Measurements from ENCODE around the gene FIGLA. TPM values are rescaled to one million over a fixed set of nuclear protein-coding genes. Genes with fewer than 3 reads are reported as not detected.

Gene FIGLA
- total RNA-seq, 1 donor from 2014 or later = not detected

- Mint-ChIP-seq H3K27ac (ENCODE audit: unreplicated experiment) (no peak overlapping the region), H3K9me3 (ENCODE audit: unreplicated experiment) (no peaks in the 10 kb centered on the region), H3K36me3 (ENCODE audit: low read depth, unreplicated experiment) (no peaks in the 10 kb centered on the region), H3K4me3 (ENCODE audit: unreplicated experiment) (no peak overlapping the region), H3K27me3 (ENCODE audit: low read depth, unreplicated experiment) (peaks cover 52% of the 10 kb centered on the region), H3K4me1 (ENCODE audit: low read depth, unreplicated experiment) (peaks cover 6% of the 10 kb centered on the region)
- H3K9ac ChIP-seq (ENCODE audit: low read length) = no peak overlapping the region
- H3K79me2 ChIP-seq (ENCODE audit: insufficient read depth, low read length) = no peaks in the 10 kb centered on the region
- no peaks in the 10 kb centered on the region for H3K36me3 ChIP-seq (ENCODE audit: insufficient read depth, low read length)
- no peaks in the 10 kb centered on the region for H3K9me3 ChIP-seq (ENCODE audit: insufficient read depth, low read depth, low read length)
- DNase-seq (ENCODE audit: low read depth) (peak; percentile 16), FAIRE-seq (no peak)
- no peak overlapping the region for H3K27ac ChIP-seq (ENCODE audit: low read depth, low read length)
- H3K4me3 ChIP-seq (ENCODE audit: insufficient read depth, low read depth, low read length) = no peak overlapping the region
- TF ChIP-seq, protein P1, sequence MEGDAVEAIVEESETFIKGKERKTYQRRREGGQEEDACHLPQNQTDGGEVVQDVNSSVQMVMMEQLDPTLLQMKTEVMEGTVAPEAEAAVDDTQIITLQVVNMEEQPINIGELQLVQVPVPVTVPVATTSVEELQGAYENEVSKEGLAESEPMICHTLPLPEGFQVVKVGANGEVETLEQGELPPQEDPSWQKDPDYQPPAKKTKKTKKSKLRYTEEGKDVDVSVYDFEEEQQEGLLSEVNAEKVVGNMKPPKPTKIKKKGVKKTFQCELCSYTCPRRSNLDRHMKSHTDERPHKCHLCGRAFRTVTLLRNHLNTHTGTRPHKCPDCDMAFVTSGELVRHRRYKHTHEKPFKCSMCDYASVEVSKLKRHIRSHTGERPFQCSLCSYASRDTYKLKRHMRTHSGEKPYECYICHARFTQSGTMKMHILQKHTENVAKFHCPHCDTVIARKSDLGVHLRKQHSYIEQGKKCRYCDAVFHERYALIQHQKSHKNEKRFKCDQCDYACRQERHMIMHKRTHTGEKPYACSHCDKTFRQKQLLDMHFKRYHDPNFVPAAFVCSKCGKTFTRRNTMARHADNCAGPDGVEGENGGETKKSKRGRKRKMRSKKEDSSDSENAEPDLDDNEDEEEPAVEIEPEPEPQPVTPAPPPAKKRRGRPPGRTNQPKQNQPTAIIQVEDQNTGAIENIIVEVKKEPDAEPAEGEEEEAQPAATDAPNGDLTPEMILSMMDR (IDR thresholded peaks at IDR 0.05; ENCODE audit: insufficient read depth, low read depth, low read length) = peak; percentile 33
- no peak for TF ChIP-seq EZH2 (IDR thresholded peaks at IDR 0.05; ENCODE audit: insufficient read depth, low read length)
- no peaks in the 10 kb centered on the region for H4K20me1 ChIP-seq (ENCODE audit: insufficient read depth, low read length)
- H3K4me1 ChIP-seq (ENCODE audit: insufficient read depth, low read length) = no peaks in the 10 kb centered on the region
- H2AFZ ChIP-seq (ENCODE audit: low read depth, low read length) = no peak overlapping the region
- no peak overlapping the region for H3K4me2 ChIP-seq (ENCODE audit: low read length)
- peaks cover 32% of the 10 kb centered on the region for H3K27me3 ChIP-seq (ENCODE audit: insufficient read depth, low read length)
Measured at GRCh38 chr2:70785137-70785911, 5.1 kb downstream of the FIGLA start.

- H2AFZ ChIP-seq (ENCODE audit: low read depth, low read length) = no peak overlapping the region
- H3K4me3 ChIP-seq (ENCODE audit: insufficient read depth, low read depth, low read length) = no peak overlapping the region
- H3K9ac ChIP-seq (ENCODE audit: low read length) = no peak overlapping the region
- Mint-ChIP-seq H3K36me3 (ENCODE audit: low read depth, unreplicated experiment) (no peaks in the 10 kb centered on the region), H3K27me3 (ENCODE audit: low read depth, unreplicated experiment) (peaks cover 47% of the 10 kb centered on the region), H3K4me3 (ENCODE audit: unreplicated experiment) (no peak overlapping the region), H3K27ac (ENCODE audit: unreplicated experiment) (no peak overlapping the region), H3K4me1 (ENCODE audit: low read depth, unreplicated experiment) (peaks cover 7% of the 10 kb centered on the region), H3K9me3 (ENCODE audit: unreplicated experiment) (no peaks in the 10 kb centered on the region)
- no peak overlapping the region for H3K4me2 ChIP-seq (ENCODE audit: low read length)
- peaks cover 27% of the 10 kb centered on the region for H3K27me3 ChIP-seq (ENCODE audit: insufficient read depth, low read length)
- H3K79me2 ChIP-seq (ENCODE audit: insufficient read depth, low read length) = no peaks in the 10 kb centered on the region
- H3K9me3 ChIP-seq (ENCODE audit: insufficient read depth, low read depth, low read length) = no peaks in the 10 kb centered on the region
- TF ChIP-seq, protein P1 (IDR thresholded peaks at IDR 0.05; ENCODE audit: insufficient read depth, low read depth, low read length) = no peak
- no peak for TF ChIP-seq EZH2 (IDR thresholded peaks at IDR 0.05; ENCODE audit: insufficient read depth, low read length)
- DNase-seq (ENCODE audit: low read depth) (no peak), FAIRE-seq (no peak)
- no peak overlapping the region for H3K27ac ChIP-seq (ENCODE audit: low read depth, low read length)
- H4K20me1 ChIP-seq (ENCODE audit: insufficient read depth, low read length) = no peaks in the 10 kb centered on the region
- H3K4me1 ChIP-seq (ENCODE audit: insufficient read depth, low read length) = no peaks in the 10 kb centered on the region
- H3K36me3 ChIP-seq (ENCODE audit: insufficient read depth, low read length) = no peaks in the 10 kb centered on the region
Measured at GRCh38 chr2:70784320-70784719, 6.1 kb downstream of the FIGLA start.

GRCh38 chr2:70779911-70780545 is 10.4 kb downstream of the FIGLA start:
- FAIRE-seq (no peak), DNase-seq (ENCODE audit: low read depth) (peak; percentile 56)
- no peak overlapping the region for H2AFZ ChIP-seq (ENCODE audit: low read depth, low read length)
- no peak overlapping the region for H3K4me3 ChIP-seq (ENCODE audit: insufficient read depth, low read depth, low read length)
- H3K4me1 Mint-ChIP-seq (ENCODE audit: low read depth, unreplicated experiment) = peaks cover 7% of the 10 kb centered on the region
- H3K79me2 ChIP-seq (ENCODE audit: insufficient read depth, low read length) = no peaks in the 10 kb centered on the region
- no peaks in the 10 kb centered on the region for H3K4me1 ChIP-seq (ENCODE audit: insufficient read depth, low read length)
- H3K36me3 Mint-ChIP-seq (ENCODE audit: low read depth, unreplicated experiment) = no peaks in the 10 kb centered on the region
- no peak overlapping the region for H3K27ac ChIP-seq (ENCODE audit: low read depth, low read length)
- H3K36me3 ChIP-seq (ENCODE audit: insufficient read depth, low read length) = no peaks in the 10 kb centered on the region
- no peak overlapping the region for H3K9ac ChIP-seq (ENCODE audit: low read length)
- H3K9me3 ChIP-seq (ENCODE audit: insufficient read depth, low read depth, low read length) = no peaks in the 10 kb centered on the region
- no peak overlapping the region for H3K4me2 ChIP-seq (ENCODE audit: low read length)
- no peak for TF ChIP-seq EZH2 (IDR thresholded peaks at IDR 0.05; ENCODE audit: insufficient read depth, low read length)
- TF ChIP-seq, protein P1 (IDR thresholded peaks at IDR 0.05; ENCODE audit: insufficient read depth, low read depth, low read length) = no peak
- H3K9me3 Mint-ChIP-seq (ENCODE audit: unreplicated experiment) = no peaks in the 10 kb centered on the region
- no peak overlapping the region for H3K4me3 Mint-ChIP-seq (ENCODE audit: unreplicated experiment)
- H3K27me3 Mint-ChIP-seq (ENCODE audit: low read depth, unreplicated experiment) = peaks cover 16% of the 10 kb centered on the region
- H3K27me3 ChIP-seq (ENCODE audit: insufficient read depth, low read length) = no peaks in the 10 kb centered on the region
- H3K27ac Mint-ChIP-seq (ENCODE audit: unreplicated experiment) = no peak overlapping the region
- no peaks in the 10 kb centered on the region for H4K20me1 ChIP-seq (ENCODE audit: insufficient read depth, low read length)

Data from astrocyte (in vitro differentiated cells and primary cell).